K562 (cell line): ENCODE results near the gene TMEM63A. TPM values are rescaled to one million over a fixed set of nuclear protein-coding genes. Genes with fewer than 3 reads are reported as not detected.

Experiments used
- CBX2 ChIP-seq: fragments of 200-600 bp; sonication (generic); IDR thresholded peaks from one replicate; pipeline ENCODE4 v1.6.1; 2012; ENCODE audit warnings: mild to moderate bottlenecking, low read length, inconsistent platforms; ENCODE audit not compliant: insufficient read depth, poor library complexity, severe bottlenecking
- E2F6 ChIP-seq, 2 experiments: IDR thresholded peaks; 2 replicates each; pipeline ENCODE4 v1.6.1; 2011; ENCODE audit warnings: borderline replicate concordance in 1 of 2, control low read depth in 1 of 2, low read depth in 1 of 2, low read length in 1 of 2, mild to moderate bottlenecking in 1 of 2, mixed read lengths in 1 of 2, moderate library complexity in 1 of 2; ENCODE audit not compliant: insufficient read depth in 1 of 2, insufficient read length in 1 of 2, poor library complexity in 1 of 2, severe bottlenecking in 1 of 2; ENCODE audit errors: extremely low read depth in 1 of 2
- HDAC6 ChIP-seq: IDR thresholded peaks from 2 replicates; pipeline ENCODE4 v1.6.1; 2012; ENCODE audit warnings: low read depth, mild to moderate bottlenecking, control low read depth, inconsistent platforms, low read length, moderate library complexity
- NFRKB ChIP-seq: fragments of 450-650 bp; IDR thresholded peaks from 2 replicates; pipeline ENCODE4 v1.6.1; 2016; ENCODE audit warnings: low read depth
- RFX1 ChIP-seq: fragments of 450-650 bp; IDR thresholded peaks from 2 replicates; pipeline ENCODE4 v1.6.1; 2016; ENCODE audit warnings: mild to moderate bottlenecking, moderate library complexity
- TCF15 ChIP-seq: fragments of 250-450 bp; sonication (Bioruptor Pico); IDR thresholded peaks from 2 replicates; pipeline ENCODE4 v1.8.0; 2022; ENCODE audit warnings: moderate library complexity, mild to moderate bottlenecking, inconsistent platforms
- TRIM28 ChIP-seq: fragments of 450-650 bp; IDR thresholded peaks from 2 replicates; pipeline ENCODE4 v1.6.1; 2017
- polyA plus RNA-seq, 8 experiments: library from polyadenylated mRNA; depleted of rRNA in 4 of 8; stranded (reverse) in 5 of 8; unstranded in 3 of 8; fragments of >200 nt; fragmentation: Nextera tagmentation in 2 of 8; fragmentation: Illumina TruSeq in 1 of 8; extraction: Ambion mirVana in 2 of 8; extraction: Trizol in 1 of 8; gene quantifications; 2 replicates each; pipeline versions ENCODE4 v1.2.1 to v1.2.3, GENCODE V29; 2011 to 2014; ENCODE audit warnings: inconsistent platforms in 1 of 8, missing spikeins in 1 of 8
- total RNA-seq, 7 experiments: library from RNA; depleted of rRNA in 6 of 7; stranded (reverse); fragments of >200 nt in 6 of 7; fragmentation: Illumina TruSeq in 2 of 7; extraction: Trizol in 2 of 7; gene quantifications; 2 replicates each; pipeline versions ENCODE4 v1.2.1 to v1.2.3, GENCODE V29; 2011 to 2021; ENCODE audit warnings: low replicate concordance in 1 of 7
- TF ChIP-seq, protein P1 (sequence below): fragments of 200-600 bp; sonication (generic); IDR thresholded peaks from one replicate; pipeline ENCODE4 v1.6.1; 2012; ENCODE audit warnings: mild to moderate bottlenecking, low read depth, low read length, inconsistent platforms
- TF ChIP-seq, protein P2 (sequence below): sonication (generic); formaldehyde crosslinking; IDR thresholded peaks from 2 replicates; pipeline ENCODE4 v1.8.1; 2023; ENCODE audit warnings: mild to moderate bottlenecking, missing genetic modification reagents

The TMEM63A gene
- total and polyA plus RNA-seq, 9 of the 15 experiments (the other 6 are each of a cell fraction or from before 2014, with no cell fraction given), result 2.0 to 54.6 (median 17.5) TPM

DNA sequence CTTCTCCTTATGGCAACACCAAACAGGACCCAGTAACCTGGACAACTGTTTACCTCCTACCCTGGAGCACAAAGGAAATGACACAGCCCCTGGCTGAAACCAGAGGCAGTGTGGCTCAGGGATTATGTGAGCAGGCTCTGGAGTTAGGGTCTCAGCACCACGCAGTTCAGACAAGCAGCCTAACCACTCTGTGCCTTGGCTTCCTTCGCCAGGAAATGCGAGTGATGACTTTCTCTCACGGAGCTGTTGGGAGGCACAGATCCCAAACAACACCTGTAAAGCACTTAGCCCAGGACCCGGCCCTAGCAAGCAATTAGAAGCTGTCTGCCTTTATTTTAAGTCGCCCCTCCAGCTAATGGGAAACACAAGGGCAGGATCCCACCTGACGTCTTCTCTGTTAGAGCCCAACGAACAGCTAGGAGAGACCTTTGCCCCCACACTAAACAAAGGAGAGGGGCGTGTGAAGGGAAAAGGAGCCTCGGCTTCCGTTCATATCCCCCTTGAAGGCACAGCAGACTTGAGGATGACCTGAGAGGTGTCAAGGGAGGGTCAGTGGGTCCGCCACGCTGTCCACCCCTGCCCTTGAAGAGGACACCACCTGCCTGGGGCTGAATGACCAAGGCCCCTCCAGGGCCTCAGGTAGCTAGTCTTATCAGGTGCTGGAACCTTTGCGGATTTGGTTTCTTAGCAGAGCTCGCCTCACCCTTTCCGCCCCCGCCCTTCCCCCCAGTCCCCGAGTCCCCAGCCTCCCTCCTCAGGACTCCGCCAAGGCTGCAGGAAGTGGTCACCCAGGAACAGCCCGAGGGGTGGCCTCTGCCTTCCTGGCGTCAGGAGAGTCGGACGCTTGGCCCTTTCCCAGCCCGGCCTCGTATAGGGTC is 860 bp downstream of the TMEM63A start (continued):
- TF ChIP-seq, protein P1, sequence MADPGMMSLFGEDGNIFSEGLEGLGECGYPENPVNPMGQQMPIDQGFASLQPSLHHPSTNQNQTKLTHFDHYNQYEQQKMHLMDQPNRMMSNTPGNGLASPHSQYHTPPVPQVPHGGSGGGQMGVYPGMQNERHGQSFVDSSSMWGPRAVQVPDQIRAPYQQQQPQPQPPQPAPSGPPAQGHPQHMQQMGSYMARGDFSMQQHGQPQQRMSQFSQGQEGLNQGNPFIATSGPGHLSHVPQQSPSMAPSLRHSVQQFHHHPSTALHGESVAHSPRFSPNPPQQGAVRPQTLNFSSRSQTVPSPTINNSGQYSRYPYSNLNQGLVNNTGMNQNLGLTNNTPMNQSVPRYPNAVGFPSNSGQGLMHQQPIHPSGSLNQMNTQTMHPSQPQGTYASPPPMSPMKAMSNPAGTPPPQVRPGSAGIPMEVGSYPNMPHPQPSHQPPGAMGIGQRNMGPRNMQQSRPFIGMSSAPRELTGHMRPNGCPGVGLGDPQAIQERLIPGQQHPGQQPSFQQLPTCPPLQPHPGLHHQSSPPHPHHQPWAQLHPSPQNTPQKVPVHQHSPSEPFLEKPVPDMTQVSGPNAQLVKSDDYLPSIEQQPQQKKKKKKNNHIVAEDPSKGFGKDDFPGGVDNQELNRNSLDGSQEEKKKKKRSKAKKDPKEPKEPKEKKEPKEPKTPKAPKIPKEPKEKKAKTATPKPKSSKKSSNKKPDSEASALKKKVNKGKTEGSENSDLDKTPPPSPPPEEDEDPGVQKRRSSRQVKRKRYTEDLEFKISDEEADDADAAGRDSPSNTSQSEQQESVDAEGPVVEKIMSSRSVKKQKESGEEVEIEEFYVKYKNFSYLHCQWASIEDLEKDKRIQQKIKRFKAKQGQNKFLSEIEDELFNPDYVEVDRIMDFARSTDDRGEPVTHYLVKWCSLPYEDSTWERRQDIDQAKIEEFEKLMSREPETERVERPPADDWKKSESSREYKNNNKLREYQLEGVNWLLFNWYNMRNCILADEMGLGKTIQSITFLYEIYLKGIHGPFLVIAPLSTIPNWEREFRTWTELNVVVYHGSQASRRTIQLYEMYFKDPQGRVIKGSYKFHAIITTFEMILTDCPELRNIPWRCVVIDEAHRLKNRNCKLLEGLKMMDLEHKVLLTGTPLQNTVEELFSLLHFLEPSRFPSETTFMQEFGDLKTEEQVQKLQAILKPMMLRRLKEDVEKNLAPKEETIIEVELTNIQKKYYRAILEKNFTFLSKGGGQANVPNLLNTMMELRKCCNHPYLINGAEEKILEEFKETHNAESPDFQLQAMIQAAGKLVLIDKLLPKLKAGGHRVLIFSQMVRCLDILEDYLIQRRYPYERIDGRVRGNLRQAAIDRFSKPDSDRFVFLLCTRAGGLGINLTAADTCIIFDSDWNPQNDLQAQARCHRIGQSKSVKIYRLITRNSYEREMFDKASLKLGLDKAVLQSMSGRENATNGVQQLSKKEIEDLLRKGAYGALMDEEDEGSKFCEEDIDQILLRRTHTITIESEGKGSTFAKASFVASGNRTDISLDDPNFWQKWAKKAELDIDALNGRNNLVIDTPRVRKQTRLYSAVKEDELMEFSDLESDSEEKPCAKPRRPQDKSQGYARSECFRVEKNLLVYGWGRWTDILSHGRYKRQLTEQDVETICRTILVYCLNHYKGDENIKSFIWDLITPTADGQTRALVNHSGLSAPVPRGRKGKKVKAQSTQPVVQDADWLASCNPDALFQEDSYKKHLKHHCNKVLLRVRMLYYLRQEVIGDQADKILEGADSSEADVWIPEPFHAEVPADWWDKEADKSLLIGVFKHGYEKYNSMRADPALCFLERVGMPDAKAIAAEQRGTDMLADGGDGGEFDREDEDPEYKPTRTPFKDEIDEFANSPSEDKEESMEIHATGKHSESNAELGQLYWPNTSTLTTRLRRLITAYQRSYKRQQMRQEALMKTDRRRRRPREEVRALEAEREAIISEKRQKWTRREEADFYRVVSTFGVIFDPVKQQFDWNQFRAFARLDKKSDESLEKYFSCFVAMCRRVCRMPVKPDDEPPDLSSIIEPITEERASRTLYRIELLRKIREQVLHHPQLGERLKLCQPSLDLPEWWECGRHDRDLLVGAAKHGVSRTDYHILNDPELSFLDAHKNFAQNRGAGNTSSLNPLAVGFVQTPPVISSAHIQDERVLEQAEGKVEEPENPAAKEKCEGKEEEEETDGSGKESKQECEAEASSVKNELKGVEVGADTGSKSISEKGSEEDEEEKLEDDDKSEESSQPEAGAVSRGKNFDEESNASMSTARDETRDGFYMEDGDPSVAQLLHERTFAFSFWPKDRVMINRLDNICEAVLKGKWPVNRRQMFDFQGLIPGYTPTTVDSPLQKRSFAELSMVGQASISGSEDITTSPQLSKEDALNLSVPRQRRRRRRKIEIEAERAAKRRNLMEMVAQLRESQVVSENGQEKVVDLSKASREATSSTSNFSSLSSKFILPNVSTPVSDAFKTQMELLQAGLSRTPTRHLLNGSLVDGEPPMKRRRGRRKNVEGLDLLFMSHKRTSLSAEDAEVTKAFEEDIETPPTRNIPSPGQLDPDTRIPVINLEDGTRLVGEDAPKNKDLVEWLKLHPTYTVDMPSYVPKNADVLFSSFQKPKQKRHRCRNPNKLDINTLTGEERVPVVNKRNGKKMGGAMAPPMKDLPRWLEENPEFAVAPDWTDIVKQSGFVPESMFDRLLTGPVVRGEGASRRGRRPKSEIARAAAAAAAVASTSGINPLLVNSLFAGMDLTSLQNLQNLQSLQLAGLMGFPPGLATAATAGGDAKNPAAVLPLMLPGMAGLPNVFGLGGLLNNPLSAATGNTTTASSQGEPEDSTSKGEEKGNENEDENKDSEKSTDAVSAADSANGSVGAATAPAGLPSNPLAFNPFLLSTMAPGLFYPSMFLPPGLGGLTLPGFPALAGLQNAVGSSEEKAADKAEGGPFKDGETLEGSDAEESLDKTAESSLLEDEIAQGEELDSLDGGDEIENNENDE, result no peak
- peak in 1 of 2 experiments; percentile 40 for TF ChIP-seq E2F6 (IDR thresholded peaks at IDR 0.05; ENCODE audit: borderline replicate concordance in 1 of 2, extremely low read depth in 1 of 2, insufficient read depth in 1 of 2, insufficient read length in 1 of 2, low read depth in 1 of 2, low read length in 1 of 2, poor library complexity in 1 of 2, severe bottlenecking in 1 of 2)
- TF ChIP-seq TCF15, result no peak
- TF ChIP-seq TRIM28, result no peak
- no peak for TF ChIP-seq RFX1
- TF ChIP-seq HDAC6, result no peak
- TF ChIP-seq NFRKB, result no peak
- TF ChIP-seq, protein P2, sequence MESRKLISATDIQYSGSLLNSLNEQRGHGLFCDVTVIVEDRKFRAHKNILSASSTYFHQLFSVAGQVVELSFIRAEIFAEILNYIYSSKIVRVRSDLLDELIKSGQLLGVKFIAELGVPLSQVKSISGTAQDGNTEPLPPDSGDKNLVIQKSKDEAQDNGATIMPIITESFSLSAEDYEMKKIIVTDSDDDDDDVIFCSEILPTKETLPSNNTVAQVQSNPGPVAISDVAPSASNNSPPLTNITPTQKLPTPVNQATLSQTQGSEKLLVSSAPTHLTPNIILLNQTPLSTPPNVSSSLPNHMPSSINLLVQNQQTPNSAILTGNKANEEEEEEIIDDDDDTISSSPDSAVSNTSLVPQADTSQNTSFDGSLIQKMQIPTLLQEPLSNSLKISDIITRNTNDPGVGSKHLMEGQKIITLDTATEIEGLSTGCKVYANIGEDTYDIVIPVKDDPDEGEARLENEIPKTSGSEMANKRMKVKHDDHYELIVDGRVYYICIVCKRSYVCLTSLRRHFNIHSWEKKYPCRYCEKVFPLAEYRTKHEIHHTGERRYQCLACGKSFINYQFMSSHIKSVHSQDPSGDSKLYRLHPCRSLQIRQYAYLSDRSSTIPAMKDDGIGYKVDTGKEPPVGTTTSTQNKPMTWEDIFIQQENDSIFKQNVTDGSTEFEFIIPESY (CRISPR knock-in tag), result no peak
- no peak for TF ChIP-seq CBX2
